Ovary (tissue), 3 donors: ENCODE measurements around the gene TPM3.

Experiments used
- EP300 ChIP-seq: sonication (generic); formaldehyde crosslinking; IDR thresholded peaks from one replicate; pipeline ENCODE4 v1.6.1; 2017; ENCODE audit warnings: antibody characterized with exemption
- POLR2A ChIP-seq: fragments of 450-650 bp; IDR thresholded peaks from one replicate; pipeline ENCODE4 v1.6.1; 2017; ENCODE audit warnings: antibody characterized with exemption, mild to moderate bottlenecking, moderate library complexity
- TF ChIP-seq, protein P1 (sequence below), 3 donors: fragments of 450-650 bp in 2 of 3; fragments of 200-600 bp in 1 of 3; IDR thresholded peaks; one replicate each; pipeline versions ENCODE4 v1.5.1 to v1.8.0; 2016 to 2022; ENCODE audit warnings: antibody characterized with exemption in 3 of 3, mild to moderate bottlenecking in 1 of 3
- donor health status: DM: no; HTN: no; CAD: no.

DNA sequence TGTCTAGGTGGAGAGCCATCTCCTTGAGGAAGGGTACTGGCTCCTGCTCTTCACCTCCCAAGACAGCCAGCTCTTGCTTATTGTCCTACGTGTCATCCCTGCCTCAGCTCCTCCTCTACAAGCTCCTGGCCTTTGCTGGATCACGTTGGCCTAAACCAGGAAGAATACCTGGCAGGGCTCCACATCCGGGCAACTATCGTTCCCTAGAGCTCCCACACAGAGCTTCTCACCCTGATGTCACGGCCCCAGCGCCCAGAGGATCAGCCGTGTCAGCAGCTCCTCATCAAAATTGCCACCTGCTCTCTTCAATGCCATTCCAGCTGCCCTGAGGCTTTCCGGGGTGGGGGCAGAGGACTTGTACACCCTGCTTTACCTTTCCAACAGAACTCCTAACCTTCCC lies 1.9 kb upstream of the TPM3 start:
- no peak for TF ChIP-seq POLR2A
- TF ChIP-seq, protein P1, sequence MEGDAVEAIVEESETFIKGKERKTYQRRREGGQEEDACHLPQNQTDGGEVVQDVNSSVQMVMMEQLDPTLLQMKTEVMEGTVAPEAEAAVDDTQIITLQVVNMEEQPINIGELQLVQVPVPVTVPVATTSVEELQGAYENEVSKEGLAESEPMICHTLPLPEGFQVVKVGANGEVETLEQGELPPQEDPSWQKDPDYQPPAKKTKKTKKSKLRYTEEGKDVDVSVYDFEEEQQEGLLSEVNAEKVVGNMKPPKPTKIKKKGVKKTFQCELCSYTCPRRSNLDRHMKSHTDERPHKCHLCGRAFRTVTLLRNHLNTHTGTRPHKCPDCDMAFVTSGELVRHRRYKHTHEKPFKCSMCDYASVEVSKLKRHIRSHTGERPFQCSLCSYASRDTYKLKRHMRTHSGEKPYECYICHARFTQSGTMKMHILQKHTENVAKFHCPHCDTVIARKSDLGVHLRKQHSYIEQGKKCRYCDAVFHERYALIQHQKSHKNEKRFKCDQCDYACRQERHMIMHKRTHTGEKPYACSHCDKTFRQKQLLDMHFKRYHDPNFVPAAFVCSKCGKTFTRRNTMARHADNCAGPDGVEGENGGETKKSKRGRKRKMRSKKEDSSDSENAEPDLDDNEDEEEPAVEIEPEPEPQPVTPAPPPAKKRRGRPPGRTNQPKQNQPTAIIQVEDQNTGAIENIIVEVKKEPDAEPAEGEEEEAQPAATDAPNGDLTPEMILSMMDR (IDR thresholded peaks at IDR 0.05), result no peak
- TF ChIP-seq EP300, result no peak
